Prostate gland (tissue), 2 donors: ENCODE measurements around the gene MORN4.

Experiments
- CTCF ChIP-seq, 4 experiments: fragments of 200-600 bp in 2 of 4; fragments of 450-650 bp in 2 of 4; sonication (generic) in 2 of 4; IDR thresholded peaks; 1 replicate in 3 of 4; 2 replicates in 1 of 4; pipeline ENCODE4 v1.5.1; 2016 to 2019; ENCODE audit warnings: antibody characterized with exemption in 4 of 4, mild to moderate bottlenecking in 2 of 4, moderate library complexity in 2 of 4
- POLR2A ChIP-seq: fragments of 450-650 bp; IDR thresholded peaks from one replicate; pipeline ENCODE4 v1.6.1; 2016; ENCODE audit warnings: antibody characterized with exemption, mild to moderate bottlenecking

DNA sequence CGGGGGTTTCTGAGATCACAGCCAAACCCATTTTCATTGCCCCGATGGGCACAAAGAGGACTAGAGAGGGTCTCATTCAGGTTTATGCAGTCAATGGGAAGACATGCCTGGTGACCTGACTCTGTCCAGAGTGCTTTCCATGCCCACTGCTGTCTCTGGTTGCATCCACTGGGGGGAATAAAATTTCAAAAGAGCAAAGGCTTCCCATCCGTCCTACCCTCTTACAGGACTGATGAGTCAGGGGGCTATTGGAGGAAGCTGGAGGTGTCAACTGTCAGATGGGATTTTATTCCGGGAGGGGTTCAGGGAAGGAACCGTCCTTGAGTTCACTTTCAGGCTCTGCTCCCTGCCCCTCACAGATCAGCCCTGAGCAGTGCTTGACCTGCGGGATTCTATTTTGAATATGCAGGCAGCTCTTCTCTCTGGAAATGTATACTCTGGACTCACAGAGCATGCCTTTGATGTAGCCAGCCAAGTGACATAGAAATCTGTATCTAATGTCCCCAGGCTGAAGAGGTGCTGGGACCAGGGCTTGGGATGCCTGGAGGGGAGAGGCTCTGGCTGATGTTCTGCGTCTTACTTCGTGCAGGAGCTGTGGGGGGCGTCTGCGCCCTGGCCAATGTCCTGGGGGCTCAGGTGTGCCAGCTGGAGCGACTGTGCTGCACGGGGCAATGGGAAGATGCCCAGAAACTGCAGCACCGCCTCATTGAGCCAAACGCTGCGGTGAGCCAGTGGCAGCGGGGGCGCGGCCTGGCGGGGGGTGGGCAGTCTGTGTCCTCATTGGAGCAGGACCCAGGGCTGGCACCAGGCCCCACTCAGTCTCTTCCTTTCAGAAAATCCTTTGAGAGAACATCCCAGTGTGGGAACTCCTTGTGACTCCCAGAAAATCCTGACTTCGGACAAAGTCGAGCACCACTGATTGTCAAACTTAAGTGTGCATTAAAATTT lies 31.8 kb downstream of the MORN4 start:
- TF ChIP-seq CTCF (IDR thresholded peaks at IDR 0.05), result no peak
- TF ChIP-seq POLR2A, result no peak
